GM18508 (cell line): ENCODE measurements around the gene ANO10.
"Not testable (repeated sequence)": the region's sequence is repeated elsewhere in the genome, so short reads cannot be mapped to it uniquely, and the experiment has no call there.

Experiments used
- ATAC-seq: cut with Tn5 transposase; IDR thresholded peaks from one replicate; pipeline ENCODE4 v1.9.1; 2021; ENCODE audit warnings: moderate number of reproducible peaks; ENCODE audit not compliant: insufficient read depth, unreplicated experiment

Gene ANO10

GRCh38 chr3:43363621-43364266, 258.1 kb downstream of the ANO10 start:
- ATAC-seq, result no peak

GRCh38 chr3:43362961-43363360, 258.9 kb downstream of the ANO10 start:
- no peak for ATAC-seq

DNA sequence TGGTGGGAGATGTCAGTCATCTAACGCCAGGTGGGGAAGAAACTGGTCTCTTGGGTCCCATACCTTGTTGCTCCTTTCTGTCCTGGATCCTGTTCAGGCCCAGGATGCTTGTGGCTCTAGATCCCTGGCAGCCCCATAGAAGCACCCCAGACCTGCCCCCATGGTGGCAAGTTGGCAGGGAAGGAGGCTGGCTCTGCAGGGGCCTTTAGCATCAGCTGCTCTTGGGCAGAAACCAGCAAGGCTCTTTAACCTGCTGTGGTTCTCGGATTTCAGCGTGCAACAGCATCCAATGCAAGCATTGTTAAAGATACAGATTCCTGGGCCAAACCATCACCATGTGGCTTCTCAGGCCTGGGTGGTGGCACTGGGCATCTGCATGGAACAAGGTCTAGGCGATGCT, 259.6 kb downstream of the ANO10 start:
- no peak for ATAC-seq

- ATAC-seq, result no peak
Observed at GRCh38 chr3:43361077-43361476, 260.7 kb downstream of the ANO10 start.

- ATAC-seq, result not testable (repeated sequence)
Observed at GRCh38 chr3:43356033-43356432, 265.8 kb downstream of the ANO10 start.

GRCh38 chr3:43353923-43354670, 267.7 kb downstream of the ANO10 start:
- ATAC-seq, result no peak

DNA sequence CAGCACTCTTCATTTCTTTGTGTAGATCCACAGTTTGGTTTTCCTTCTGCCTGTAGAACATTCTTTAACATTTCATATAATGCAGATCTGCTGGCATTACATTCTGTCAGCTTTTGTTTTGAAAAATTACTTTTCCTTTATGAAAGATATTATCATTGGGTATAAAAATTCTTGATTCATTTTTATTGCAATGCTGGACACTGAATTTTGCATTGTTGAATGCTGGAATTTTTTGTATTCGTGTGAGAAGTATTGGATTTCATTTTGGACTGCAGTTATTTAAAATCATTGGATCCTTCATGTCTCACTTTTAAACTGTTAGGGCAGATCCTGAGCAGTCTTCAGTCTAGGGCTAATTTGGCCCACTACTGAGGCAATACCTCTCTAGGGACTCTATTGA, 268.4 kb downstream of the ANO10 start:
- ATAC-seq, result no peak

DNA sequence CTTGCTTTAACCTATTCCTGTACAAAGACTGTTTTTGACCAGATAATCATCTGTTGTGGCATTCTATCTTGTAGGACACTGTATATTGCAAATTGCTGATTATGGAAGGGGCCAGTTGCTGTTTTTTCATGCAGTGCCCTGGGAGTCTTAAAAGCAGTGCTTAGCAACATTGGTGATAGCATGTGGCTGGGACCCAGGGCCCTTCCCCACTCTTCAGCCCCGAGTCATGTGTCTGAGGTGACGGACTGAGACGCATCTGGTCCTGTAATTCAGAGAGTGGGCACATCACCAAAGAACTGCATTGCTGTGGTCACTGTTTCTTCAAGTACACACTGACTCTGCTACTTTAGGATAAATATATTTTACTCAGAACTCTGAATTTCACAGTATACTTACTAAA, 272.1 kb downstream of the ANO10 start:
- ATAC-seq, result no peak

GRCh38 chr3:43348852-43349574, 272.8 kb downstream of the ANO10 start:
- no peak for ATAC-seq

DNA sequence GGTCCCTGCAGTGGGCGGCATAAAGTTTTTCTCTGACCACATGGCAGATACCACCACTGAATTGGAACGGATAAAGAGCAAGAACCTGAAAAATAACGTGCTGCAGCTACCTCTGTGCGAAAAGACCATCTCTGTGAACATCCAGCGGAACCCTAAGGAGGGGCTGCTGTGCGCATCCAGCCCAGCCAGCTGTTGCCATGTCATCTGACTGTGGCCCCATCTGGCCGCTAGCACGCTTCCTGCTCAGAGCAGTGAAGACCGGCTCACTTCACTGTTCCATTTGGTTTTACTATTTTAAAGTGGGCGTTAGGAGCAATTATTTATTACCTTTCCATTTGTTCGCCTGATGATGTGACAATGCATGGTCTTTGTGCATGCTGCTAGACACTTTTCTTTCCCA, 273.5 kb downstream of the ANO10 start:
- ATAC-seq, result no peak

- no peak for ATAC-seq
Observed at GRCh38 chr3:43347774-43348173, 274.0 kb downstream of the ANO10 start.

DNA sequence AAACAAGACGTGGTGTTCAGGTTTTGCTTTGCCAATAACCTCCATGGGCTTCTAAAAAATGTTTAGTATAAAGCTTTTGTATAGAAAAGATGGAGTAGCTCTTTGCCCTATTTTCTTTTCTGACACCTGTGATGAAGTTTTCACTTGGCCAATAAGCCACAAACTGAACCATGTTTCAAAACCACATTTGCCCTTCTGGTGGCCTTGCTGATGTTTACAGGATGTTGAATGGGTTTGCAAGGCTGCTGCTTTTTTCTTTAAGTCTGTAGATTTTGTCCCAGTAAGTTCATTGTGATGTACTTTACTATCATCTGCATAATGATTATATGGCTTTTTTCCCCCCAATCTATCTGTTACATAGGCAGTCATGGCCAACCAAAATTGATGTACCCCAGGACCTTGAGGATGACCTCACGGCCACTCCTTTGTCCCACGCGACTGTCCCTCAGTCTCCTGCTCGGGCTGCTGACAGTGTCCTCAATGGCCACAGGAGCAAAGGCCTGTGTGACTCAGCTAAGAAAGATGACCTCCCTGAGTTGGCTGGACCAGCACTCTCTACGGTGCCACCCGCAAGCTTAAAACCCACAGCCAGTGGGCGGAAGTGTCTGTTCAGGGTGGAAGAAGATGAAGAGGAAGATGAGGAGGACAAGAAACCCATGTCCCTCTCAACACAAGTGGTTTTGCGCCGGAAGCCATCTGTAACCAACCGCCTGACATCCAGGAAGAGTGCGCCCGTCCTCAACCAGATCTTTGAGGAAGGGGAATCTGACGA, 274.6 kb downstream of the ANO10 start:
- ATAC-seq, result no peak

DNA sequence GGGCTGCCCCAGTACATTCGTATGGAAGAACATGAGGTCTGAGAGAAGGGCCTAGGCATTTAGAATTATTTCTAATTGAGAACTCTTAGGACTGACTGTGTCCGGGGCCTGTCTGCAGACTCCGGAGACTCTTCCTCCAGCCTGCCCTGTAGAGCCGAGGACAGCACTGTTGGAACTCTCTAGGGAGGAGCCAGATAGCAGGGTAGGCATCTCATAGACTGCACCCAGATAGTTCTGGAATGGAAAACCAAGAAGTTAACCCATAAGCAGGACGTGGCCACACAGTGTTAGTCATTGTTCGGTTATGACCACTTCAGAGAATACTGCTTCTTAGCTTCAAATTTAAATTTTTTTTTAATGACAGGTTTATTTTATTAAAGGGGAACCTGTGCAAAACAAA, 275.9 kb downstream of the ANO10 start:
- no peak for ATAC-seq

GRCh38 chr3:43345246-43345645, 276.6 kb downstream of the ANO10 start:
- no peak for ATAC-seq

DNA sequence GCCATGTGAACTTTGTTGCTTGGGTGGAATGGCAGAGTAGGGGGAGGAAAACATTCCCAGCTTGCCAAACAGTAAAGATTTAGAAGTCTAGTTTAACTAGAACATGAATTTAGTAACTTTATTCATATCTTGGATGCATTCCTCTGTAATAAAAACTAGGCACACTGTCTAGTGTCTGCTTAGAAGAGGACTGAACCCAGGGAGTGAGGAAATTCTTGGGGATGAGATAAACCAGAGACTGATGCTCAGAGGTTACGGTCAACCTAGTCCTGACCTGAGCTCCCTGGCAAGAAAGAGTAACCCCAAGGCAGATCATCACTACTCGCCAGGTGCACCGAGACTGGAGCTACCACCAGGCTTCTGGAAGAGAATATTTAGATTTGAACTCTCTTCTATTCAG, 277.3 kb downstream of the ANO10 start:
- ATAC-seq, result no peak

DNA sequence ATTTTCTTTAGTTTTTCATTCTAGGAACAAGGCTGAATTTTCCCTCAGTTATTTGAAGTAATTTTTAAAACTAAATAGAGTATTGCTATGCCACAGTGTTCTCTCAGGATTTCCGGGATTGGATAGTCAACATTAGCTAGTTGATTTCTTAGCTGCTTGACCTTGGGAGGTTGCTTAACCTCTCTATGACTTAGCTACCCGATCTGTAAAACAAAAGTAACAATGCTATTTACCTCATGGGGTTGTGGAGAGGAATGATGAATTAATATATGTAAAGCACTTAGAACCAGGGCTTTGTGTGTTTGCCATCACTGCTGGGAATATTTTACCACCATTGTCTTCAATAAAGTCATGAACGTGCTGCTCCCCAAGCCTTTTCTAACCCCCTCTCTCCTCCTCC, 278.0 kb downstream of the ANO10 start:
- ATAC-seq, result no peak

DNA sequence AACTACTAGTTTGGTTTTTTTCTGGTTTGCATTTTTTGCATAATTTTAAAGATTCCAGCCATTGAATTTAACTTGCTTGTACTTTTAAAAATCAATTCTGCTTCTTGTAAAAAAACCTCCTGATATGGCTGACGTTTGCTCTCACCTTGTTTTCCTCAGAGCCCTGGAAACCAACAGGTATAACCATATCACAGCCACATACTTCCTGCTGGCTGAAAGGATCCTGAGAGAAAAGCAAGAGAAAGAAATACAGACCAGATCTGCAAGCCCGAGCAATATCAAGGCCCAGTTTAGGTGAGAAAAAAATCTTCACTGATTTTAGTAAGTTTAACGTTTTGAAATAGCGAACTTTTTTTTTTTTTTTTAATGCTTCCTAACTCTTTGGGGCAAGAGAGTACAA, 278.6 kb downstream of the ANO10 start:
- no peak for ATAC-seq

DNA sequence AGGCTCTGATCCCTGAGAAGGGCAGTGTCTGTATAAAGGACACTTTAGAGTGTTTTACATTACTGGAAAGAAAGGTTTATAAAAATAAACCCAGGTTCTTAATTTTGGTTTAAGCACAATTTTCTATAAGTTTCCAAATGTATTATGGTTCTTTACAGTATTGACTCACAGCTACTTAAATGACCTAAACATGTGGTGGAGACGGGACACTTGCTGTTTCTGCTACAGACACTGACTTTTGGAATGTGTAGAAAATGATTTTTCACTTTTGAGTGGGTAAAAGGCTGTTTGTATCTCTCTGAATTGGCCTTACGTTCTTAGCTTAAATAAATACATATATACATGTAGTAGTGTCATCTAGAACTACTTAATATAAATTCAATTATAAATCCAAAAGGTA, 280.0 kb downstream of the ANO10 start:
- ATAC-seq, result no peak

DNA sequence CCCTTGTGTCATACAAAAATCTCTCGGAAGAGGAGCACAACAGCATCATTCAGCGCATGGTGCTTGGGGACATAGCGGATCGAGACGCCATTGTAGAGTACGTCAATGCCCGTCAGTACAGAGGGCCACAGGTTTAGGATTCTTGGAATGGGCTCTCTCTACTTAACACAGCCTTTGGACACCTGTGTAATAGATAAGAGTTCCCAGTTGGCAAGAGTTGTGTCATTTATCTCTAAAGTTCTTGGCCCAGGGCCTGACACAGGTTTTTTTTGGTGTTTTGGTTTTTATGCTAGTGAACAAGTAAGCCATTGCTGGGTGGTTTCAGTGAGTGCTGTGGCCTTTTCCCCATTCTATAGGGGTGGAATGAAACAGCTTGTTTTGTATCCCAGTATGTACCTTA, 281.4 kb downstream of the ANO10 start:
- ATAC-seq, result no peak

GRCh38 chr3:43338295-43338694, 283.5 kb downstream of the ANO10 start:
- no peak for ATAC-seq

GRCh38 chr3:43335799-43336198, 286.0 kb downstream of the ANO10 start:
- no peak for ATAC-seq
